ENCODE results near the gene STIP1.

STIP1 gene

GRCh38 chr11:64237484-64237951, 51.5 kb downstream of the STIP1 start:
- no peak for DNase-seq
- H3K27me3 ChIP-seq (replicated peaks), result no peaks in the 10 kb centered on the region
- peaks cover 7% of the 10 kb centered on the region for H3K36me3 ChIP-seq (replicated peaks)
- H3K27ac ChIP-seq, result no peak overlapping the region
- TF ChIP-seq CTCF (IDR thresholded peaks at IDR 0.05; ENCODE audit: low read depth, low read length, missing control alignments), result no peak
- no peak overlapping the region for H3K4me3 ChIP-seq (ENCODE audit: low read depth, low read length)
- in situ Hi-C loops (cut with HindIII; ENCODE audit: low pct_ligation_motif_present, low sequenced_read_pairs), result no loop called here

- H3K36me3 ChIP-seq (replicated peaks), result peaks cover 8% of the 10 kb centered on the region
- no peak for TF ChIP-seq CTCF (IDR thresholded peaks at IDR 0.05; ENCODE audit: low read depth, low read length, missing control alignments)
- in situ Hi-C loops (cut with HindIII; ENCODE audit: low pct_ligation_motif_present, low sequenced_read_pairs), result no loop called here
- no peaks in the 10 kb centered on the region for H3K27me3 ChIP-seq (replicated peaks)
- H3K4me3 ChIP-seq (ENCODE audit: low read depth, low read length), result no peak overlapping the region
- no peak for DNase-seq
- no peak overlapping the region for H3K27ac ChIP-seq
Observed at GRCh38 chr11:64238076-64238475, 52.1 kb downstream of the STIP1 start.

GRCh38 chr11:64238999-64239398, 53.0 kb downstream of the STIP1 start:
- in situ Hi-C loops (cut with HindIII; ENCODE audit: low pct_ligation_motif_present, low sequenced_read_pairs), result no loop called here
- no peaks in the 10 kb centered on the region for H3K27me3 ChIP-seq (replicated peaks)
- no peak for DNase-seq
- no peak for TF ChIP-seq CTCF (IDR thresholded peaks at IDR 0.05; ENCODE audit: low read depth, low read length, missing control alignments)
- no peak overlapping the region for H3K4me3 ChIP-seq (ENCODE audit: low read depth, low read length)
- no peak overlapping the region for H3K27ac ChIP-seq
- H3K36me3 ChIP-seq (replicated peaks), result peaks cover 15% of the 10 kb centered on the region

GRCh38 chr11:64239662-64240434, 53.9 kb downstream of the STIP1 start:
- TF ChIP-seq CTCF (IDR thresholded peaks at IDR 0.05; ENCODE audit: low read depth, low read length, missing control alignments), result no peak
- Histone ChIP-seq H3K27me3 (replicated peaks) (no peaks in the 10 kb centered on the region), H3K27ac (peak overlapping the region; percentile 97), H3K4me3 (ENCODE audit: low read depth, low read length) (no peak overlapping the region), H3K36me3 (replicated peaks) (peaks cover 18% of the 10 kb centered on the region)
- DNase-seq, result no peak
- in situ Hi-C loops (cut with HindIII; ENCODE audit: low pct_ligation_motif_present, low sequenced_read_pairs), result no loop called here

- H3K36me3 ChIP-seq (replicated peaks), result peaks cover 18% of the 10 kb centered on the region
- in situ Hi-C loops (cut with HindIII; ENCODE audit: low pct_ligation_motif_present, low sequenced_read_pairs), result no loop called here
- peak within 1 kb of the TSS; percentile 97 for H3K27ac ChIP-seq
- no peak for TF ChIP-seq CTCF (IDR thresholded peaks at IDR 0.05; ENCODE audit: low read depth, low read length, missing control alignments)
- H3K27me3 ChIP-seq (replicated peaks), result no peaks in the 10 kb centered on the region
- peak within 1 kb of the TSS; percentile 81 for H3K4me3 ChIP-seq (ENCODE audit: low read depth, low read length)
- DNase-seq, result peak; percentile 94
Observed at GRCh38 chr11:64240435-64241240, 54.7 kb downstream of the STIP1 start, which contains the start of gene FKBP2. Gene FKBP2, plus strand, starts transcription at chr11:64241095. Its CDS starts 1,293 bp downstream, at chr11:64242388.
